Ecto neural progenitor cell (in vitro differentiated cells): ENCODE measurements around the gene FAM43B.

Experiments used
- DNase-seq: peaks from one replicate; pipeline ENCODE4 v3.0.0-alpha.2; 2018; ENCODE audit warnings: low spot score

Gene FAM43B

GRCh38 chr1:20552728-20553445 lies 514 bp downstream of the FAM43B start:
- DNase-seq: peak; percentile 55

DNA sequence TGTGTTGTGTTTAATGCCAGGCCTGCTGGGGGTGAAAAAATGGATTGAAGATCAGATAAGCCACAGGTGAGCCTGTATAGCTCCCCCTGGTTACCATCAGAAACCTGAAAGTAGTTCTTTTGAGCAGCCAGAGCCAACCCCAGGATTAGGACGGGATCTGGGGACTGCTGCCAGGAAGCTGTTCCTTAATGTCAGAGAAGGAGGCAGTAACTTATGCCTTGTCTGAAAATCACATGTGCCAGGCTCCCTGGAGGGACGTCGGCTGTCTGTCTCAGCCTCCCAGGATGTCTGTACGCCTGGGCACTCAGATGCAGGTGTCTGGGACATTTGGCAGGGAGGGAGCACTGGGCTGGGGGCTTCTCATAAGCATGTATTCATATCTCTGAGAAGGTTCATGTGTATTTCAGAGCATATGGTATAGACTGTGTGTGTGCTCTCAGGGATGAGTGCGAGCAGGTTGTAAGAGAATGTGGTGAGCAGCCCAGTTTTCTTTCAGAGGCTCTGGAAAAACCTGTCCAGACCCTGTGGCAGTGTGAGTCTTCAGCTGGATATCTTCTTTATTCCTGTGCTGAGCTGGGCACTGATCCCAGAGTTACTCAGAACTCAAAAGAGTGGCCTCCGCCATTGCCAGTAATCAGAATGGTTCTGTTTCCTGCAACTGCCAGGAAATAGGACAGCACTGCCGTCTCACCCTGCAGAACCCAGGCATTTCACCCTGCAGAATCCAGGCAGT lies 2.8 kb downstream of the FAM43B start:
- no peak for DNase-seq

DNA sequence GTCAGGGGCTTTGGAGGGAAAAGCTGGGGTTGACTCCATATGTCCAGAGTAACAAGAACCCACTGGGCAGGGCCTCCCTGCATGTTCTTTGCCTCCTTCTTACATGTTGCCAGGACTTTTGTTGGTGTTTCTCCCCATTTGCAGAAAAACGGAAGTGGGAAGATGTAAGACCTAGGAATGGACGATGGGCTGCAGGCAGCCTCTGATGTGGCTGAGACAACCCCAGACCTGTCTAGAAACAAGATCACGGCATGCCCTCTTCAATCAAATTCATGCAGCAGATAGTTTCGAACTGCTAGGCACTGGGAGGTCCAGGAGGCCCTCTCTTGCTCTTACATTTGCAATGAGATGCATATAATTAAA lies 3.4 kb downstream of the FAM43B start:
- DNase-seq: no peak

DNA sequence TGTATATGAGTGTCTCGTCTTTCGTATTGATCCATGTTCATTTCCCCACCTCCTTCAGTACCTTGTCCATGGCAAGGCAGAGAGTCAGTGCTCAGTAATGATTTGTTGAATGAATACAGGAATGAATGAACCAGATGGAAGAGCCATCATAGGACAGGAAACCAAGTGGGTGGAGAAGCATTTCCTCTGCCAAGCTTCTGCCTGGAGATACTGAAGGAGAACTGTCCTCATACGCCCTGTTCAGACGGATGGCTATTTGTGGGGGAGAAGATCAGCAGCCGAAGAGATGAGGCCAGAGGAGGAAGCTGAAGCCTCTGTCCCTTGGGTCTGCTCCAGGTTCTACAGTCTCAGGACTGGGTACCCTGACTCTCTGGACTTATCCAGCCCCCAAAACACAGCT lies 5.8 kb downstream of the FAM43B start:
- no peak for DNase-seq

DNA sequence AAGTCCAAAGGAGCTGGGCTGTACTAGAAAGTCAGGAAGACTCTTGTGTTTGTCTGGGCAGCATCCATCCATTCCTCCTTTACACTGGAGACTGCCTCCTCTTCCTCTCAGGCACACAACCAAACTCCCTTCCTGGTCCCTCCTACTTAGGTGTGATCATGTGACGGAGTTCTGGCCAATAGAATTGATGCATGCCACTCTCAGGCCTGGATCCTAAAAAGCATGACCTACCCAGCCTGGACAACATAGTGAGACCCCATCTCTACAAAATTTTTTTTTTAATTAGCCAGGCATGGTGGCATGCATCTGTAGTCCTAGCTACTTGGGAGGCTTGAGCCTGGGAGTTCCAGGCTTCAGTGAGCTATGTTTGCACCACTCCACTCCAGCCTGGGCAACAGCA lies 8.6 kb downstream of the FAM43B start:
- no peak for DNase-seq

- DNase-seq: no peak
Measured at GRCh38 chr1:20565234-20565633, 12.9 kb downstream of the FAM43B start.

GRCh38 chr1:20569523-20570098 lies 17.2 kb downstream of the FAM43B start:
- DNase-seq: no peak

DNA sequence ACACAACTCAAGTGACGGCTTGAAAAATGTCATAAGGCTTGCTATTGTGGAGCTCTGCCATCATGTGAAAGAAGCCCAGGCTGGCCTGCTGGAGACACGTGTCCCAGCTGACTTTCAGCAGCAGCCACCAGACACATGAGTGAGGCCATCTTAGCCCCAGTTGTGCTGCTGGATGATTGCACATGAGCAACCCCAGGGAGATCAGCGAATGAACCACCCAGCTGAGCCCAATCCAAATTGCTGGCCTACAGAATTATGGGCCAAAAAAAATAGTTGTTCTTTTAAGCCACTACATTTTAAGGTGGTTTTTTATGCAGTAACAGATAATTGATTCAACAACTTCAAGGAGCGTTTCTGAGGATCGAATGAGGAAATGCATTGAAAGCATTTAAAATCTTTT lies 19.1 kb downstream of the FAM43B start:
- DNase-seq: no peak

DNA sequence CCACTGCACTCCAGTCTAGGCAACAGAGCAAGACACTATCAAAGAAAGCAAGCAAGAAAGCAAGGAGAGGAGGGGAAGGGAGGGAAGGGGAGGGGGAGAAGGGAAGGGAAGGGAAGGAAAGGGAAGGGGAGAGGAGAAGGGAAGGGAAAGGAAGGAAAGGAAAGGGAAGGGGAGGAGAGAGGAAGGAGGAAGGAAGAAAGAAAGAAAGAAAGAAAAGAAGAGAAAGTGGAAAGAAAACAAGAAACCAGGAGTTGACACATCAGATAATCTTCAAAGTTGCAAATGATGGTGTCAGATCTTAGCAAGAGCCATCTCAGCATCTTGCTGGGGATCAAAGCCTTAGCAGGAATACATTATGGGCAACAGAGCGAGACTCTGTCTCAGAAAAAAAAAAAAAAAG lies 21.6 kb downstream of the FAM43B start:
- no peak for DNase-seq

DNA sequence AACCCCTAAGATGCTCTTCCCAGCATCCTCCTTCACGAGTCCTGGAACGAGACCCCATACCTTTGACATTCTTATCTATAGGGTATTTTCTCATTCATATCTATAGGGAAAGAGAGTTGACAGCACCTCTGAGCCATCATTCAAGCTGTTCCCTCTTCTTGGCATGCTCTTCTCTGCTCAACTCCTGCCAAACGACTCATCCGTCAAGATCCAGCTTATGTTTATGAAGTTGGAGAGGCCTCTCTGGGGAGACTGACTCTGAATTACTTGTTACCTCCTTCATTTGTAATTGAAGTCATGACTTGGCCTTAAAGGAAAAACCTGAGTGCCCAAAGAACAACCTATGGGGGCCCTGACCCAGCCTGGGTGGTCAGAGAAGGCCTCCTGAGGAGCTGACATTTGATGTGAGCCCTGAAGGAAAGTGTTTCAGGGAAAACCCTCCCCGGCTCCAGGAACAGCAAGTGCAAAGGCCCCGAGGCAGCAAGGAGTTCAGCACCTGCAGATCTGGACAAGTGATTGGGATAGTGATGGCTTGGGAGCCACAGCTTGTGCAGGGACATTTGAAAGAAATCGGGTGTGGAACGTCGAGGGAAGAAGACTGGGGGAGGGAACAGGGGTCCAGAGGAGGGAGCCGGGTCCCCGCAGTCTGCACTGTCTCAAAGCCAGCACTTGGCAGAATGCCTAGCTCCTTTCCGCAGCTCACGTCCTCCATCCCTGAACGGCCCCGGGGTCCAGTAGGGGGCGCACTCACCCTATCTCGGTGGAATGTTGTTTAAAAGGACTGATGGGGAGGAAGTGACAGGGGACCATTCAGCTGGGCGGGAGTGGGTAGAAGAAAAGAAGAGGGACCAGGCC lies 22.5 kb downstream of the FAM43B start:
- peak; percentile 92 for DNase-seq

DNA sequence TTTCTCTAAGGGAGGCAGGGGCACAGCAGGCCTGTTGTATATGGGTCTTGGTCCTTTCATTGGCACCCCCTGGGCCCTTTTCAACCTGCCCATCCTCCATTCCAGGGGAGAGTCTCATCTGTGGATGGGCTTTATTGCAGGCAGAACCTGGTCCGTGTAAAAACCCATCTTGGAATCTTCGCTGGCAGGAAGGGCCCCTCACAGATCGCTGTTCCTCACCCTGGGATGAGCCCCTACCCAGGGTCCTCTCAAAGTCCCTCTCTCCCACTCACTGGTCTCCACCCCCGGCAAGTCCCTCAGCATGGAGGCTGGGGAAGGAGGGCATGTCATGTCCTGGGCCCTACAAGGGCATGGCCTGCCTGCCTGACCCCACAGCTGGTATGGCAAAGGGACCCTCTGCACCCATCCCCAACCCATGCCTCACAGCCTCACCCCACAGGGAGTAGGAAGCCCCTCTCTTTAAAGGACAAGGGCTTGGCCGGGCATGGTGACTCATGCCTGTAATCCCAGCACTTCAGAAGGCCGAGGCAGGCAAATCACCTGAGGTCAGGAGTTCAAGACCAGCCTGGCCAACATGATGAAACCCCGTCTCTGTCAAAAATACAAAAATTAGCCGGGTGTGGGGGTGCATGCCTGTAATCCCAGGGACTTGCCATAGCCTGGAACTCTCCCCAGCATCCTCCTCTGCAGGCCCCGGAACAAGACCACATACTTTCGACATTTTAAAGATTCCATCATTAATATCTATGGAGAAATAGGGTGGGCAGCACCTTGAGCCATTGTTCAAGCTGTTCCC lies 23.4 kb downstream of the FAM43B start:
- no peak for DNase-seq

DNA sequence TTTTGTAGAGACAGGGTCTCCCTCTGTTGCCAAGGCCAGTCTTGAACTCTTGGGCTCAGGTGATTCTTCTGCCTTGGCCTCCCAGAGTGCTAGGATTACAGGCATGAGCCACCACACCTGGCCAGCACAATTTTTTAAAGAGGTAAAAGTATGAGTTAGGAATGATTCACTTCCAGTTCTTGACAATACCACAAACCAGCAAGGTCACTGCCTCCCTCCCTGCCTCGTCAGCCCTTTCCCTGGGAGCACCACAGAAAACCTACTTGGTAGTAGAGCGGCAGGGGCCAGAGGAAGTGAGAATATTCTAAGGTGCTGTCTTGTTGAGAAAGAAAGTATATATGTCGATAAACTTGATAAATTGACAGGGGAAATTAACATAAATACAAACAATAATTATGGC lies 25.7 kb downstream of the FAM43B start:
- DNase-seq: no peak

DNA sequence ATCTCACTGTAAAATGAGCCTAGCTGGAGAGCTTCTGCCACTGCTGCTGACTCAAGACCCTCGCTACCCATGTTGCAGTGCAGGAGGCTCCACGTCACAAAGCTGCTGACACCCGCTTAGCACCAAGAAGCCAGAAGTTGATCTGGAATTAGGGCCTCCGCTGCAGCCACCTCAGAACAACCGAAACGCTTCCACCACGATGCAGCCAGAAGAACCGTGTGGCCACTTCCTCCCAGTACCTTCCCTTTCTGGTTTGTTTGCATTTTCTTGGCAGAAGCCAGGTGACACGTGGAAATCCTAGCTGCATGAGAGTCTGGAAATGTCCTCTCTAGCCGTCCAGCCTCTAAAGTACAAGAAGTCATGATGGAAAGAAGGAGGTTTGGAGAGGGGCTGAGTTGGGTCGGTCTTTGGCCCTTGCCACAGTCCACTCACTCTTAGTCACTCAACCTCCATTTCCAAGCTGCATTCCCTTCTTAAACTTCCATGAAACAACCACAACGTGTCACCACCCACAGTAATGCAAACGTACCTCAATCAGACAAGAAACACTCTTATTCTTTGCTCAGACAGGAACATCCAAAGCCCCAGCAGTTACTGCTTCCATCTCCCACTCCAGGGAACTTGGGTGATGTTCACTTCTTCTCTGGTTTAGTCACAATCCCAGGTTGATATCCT lies 26.5 kb downstream of the FAM43B start:
- no peak for DNase-seq

DNA sequence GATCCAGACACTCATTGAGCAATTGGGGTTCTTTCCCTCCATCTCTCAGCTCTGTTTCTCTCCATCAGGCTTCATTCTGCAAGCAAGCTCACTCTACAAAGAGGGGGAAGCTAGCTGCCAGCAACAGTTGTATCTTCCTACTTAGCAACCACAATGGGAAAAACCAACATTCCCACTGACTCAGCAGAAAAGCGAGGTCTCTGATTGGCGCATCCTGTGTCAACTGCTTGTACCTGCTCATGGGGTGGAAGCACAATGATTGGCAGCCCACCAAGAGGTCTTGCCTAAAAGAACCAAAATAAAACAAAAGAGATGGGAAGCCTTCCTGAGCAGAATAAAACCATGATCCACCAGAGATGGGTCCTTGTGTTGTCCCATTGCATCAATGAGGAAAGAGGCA lies 32.5 kb downstream of the FAM43B start:
- no peak for DNase-seq

GRCh38 chr1:20586953-20587660 lies 34.7 kb downstream of the FAM43B start:
- no peak for DNase-seq

GRCh38 chr1:20587661-20588053 lies 35.3 kb downstream of the FAM43B start:
- DNase-seq: no peak

DNA sequence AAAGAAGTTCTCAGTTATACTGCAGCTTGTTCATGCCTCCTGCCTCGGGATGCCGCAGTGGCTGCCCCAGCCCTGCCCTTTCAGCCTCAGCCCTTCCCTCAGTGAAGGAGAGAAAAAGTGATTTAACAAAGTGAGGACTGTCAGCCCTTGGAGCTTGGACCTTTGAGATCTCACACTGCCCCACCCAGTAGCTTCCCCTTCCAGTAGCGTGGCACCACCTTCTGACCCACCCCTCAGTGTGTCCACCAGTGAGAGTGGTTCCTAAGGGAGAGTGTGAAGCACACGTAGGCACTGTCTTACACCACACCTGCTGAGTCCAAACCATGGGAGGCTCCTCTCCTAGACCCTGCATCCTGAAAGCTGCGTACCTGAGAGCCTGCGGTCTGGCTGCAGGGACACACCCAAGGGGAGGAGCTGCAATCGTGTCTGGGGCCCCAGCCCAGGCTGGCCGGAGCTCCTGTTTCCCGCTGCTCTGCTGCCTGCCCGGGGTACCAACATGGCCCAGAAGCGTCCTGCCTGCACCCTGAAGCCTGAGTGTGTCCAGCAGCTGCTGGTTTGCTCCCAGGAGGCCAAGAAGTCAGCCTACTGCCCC lies 36.4 kb downstream of the FAM43B start, which contains the start of gene CDA:
Gene CDA (plus strand): TSS at position 464 of the 592 bp plus-strand sequence. CDS start 33 bp downstream, at position 497.
- DNase-seq: no peak

DNA sequence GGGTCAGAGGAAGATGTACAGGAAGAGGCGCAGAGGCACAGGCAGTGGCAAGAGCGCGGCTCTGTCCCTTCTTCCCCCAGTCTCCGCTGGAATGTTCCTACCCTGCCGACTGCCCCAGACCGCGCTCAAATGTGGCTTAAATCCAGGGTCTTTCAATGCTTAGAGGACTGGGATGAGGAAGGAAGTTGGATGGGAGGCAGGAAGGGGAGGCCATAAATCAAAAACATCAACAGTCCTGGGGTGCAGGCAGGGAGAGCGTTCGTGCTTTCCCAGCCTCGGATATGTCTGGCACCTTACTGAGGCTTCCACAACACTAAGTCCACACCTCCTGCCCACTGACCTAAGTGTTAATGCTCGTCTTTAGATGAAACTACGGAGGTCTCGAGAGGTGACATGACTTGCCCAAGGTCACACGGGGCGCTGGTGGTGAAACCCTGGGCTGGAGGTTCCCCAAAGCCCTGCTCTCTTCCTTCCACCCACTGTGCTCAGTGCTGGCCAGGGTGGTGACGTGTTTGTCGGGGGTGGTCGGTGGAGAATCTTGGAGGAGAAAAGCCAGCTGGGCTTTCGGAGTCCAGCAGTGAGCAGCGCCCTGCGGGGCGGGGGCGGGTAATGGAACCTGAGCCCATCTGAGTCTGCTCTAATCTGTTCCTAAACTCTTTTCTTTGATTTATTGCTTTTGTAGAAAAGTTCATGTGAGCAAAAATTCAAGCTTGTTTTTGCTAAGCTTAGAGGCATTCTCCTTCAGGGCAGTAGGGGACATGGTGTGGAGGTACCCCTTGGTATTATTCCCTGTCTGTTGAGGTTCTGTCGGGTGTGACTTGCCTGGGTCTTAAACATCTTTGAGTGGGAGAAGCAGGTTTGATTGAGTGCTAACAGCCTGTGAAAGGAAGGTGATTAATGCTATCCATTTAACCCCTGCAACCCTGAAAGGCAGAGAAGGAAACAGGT lies 37.2 kb downstream of the FAM43B start:
- no peak for DNase-seq

GRCh38 chr1:20590306-20590777 lies 38.0 kb downstream of the FAM43B start:
- no peak for DNase-seq
